NCI-H1694 treated with DMSO at 0.1 percent for 48 hours (cell line): Measurements from ENCODE around the gene PANX3.

Source experiments
- DNase-seq: peaks from one replicate; lab custom pipeline; 2025; lab: John Stamatoyannopoulos, UW

The PANX3 gene

DNA sequence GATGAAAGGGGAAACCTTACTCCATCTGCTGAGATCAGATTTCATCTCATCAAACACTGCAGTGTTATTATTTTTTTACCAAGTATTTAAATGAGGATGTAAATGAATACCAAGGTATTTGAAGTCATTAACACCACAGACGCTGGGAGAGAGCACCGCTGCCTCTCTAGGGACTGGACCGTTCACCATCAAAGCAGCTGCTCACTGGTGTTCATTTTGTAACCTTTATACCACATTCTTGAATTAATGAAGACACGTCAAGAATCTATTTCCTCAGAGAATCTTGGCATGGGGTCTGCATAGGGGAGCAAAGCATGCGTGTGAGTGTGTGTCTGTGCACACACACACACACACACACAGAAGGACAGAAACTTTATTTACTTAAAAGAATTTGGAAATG is 46.7 kb downstream of the PANX3 start:
- DNase-seq, result no peak

DNA sequence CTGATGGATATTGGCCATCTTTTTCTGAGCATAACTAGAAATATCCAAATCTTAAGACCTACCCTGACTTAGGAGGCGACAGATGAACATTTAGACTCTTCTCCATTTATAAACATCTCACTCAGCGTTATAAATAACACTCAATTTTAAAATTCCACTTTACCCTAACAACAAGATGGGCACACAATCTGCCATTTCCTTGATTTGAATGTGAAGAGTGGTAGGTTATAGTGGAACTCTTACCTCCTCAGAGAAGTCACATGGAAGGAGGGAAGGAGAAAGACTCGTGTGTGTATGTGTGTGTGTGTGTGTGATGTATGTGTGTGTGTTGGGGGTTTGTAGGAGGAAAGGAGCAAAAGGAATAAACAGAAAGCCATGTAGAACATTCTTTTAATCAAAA is 47.3 kb downstream of the PANX3 start:
- DNase-seq, result no peak

DNA sequence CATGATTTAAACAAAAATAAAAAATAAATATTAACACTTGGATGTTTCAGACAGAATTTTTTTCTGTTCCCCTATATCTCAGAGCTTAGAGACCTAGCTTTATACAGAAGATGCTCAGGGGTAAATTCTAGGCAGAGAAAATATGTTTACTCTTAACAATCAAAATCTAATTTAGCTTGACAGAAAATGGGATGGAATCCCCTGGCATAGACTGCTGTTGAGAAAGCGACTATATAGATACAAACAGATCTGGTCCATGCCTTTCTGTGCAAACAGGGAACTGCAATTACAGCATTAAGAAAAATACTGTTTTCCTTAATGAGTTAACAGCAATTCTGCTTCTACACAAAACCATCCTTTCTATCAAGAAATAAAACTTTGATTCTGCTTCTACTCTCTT is 47.8 kb downstream of the PANX3 start:
- no peak for DNase-seq

DNA sequence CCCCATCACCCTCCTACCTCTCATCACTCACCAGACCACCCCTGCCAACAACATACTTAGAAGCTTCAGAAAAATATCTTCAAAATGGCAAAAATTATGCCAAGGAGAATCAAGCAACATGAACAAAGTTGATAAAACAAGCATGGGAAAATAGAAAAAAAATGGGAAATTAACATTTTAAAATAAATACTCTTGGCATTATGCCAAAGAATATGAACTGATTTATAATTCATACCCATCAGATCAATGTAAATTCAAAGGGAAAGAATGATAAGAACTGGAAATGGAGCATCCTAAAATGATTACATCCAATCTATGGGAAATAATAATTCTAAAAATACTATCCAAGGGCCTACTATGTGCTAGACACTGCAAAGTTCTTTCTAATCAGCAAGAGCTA is 50.3 kb downstream of the PANX3 start:
- DNase-seq, result no peak

DNA sequence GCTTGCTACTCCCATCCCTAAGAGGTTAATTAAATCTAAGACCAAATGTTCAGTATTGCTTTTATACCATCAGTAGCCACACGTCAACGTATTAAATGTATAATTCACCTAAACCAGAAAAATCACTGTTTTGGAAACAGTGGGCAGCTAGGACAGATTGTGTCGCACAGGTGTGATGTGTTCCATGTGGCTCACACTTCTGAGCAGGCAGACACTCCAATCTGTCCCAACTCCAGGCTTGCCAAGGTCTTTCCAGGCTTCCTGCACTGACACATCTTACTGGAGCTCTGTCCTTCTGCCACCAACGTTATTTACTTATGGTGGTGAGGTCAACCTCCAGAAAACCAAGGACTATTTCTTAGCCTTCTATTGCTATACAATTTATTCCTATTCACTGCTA is 50.9 kb downstream of the PANX3 start:
- DNase-seq, result no peak

DNA sequence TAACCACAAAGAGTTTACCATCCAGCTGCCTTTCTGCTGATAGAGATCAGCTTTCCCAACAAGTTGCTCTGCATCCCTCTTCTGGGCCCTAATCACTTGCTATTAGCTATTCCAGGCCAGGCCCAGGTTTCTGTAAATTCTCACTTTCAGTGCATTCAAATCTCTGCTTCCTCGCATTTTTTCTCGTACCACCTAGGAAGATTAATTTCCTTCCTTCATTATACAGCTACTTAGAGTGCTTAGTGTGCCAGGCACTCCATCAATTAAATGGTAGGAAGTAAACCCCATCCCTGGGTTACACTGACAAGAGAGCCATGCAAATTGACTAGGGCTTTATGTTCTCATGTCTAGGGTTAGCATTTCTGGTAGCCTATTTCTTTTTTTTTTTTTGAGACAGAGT is 52.6 kb downstream of the PANX3 start:
- DNase-seq, result no peak

DNA sequence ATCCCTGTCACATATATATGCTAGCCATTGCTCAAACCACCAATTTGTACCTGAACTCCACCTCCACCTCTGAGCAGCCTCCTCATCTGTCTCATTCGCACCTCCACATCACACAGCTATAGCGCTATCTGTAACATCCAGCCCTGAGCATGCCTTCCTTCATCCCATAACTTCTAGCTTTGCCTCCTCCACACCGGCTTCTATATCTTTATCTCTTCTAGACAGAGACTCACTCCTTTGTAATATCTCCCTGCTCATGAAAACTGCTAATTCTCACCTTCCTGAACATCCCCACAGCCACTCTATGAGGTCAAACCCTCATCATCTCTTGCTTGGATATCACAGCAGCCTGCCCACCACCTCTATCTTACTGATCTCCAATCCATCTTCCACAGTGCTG is 56.4 kb downstream of the PANX3 start:
- no peak for DNase-seq

DNA sequence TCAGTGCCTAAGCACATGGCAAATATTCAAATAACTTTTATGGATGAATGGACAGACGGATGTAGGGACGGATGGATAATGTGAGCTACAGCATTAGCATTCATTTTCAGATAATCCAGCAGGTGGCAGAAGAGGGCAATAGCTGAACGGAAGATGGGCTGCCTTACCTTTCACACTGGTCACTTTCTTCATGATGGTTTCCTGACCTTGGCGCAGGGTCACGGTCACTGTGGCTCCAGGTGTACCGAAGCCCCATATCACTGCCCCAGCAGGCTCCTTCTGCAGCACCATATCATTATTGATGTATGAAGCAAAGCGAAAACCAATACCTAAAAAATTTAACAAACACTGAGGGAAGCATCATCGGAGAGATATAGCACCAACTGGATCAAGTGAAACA is 58.0 kb downstream of the PANX3 start:
- DNase-seq, result peak; percentile 12
